Neural crest cell (in vitro differentiated cells): ENCODE data around the gene LDLRAD2. TPM values are rescaled to one million over a fixed set of nuclear protein-coding genes. Genes with fewer than 3 reads are reported as not detected.

Source experiments
- DNase-seq: peaks from one replicate; pipeline ENCODE4 v3.0.0; 2021; ENCODE audit warnings: low read depth, mixed read lengths, low spot score
- H3K27ac Mint-ChIP-seq: one replicate; pipeline ENCODE4 v1.8.0; 2021; ENCODE audit warnings: mild to moderate bottlenecking, mixed read lengths; ENCODE audit not compliant: unreplicated experiment
- H3K27me3 Mint-ChIP-seq: 2 replicates; pipeline ENCODE4 v1.8.0; 2021; ENCODE audit warnings: low read depth, mild to moderate bottlenecking, mixed read lengths
- H3K36me3 Mint-ChIP-seq: 2 replicates; pipeline ENCODE4 v1.8.0; 2021; ENCODE audit warnings: low read depth, mild to moderate bottlenecking, mixed read lengths
- H3K4me1 Mint-ChIP-seq: 2 replicates; pipeline ENCODE4 v1.8.0; 2021; ENCODE audit warnings: mixed read lengths
- H3K4me3 Mint-ChIP-seq: one replicate; pipeline ENCODE4 v1.8.0; 2021; ENCODE audit warnings: mild to moderate bottlenecking, mixed read lengths
- H3K9me3 Mint-ChIP-seq: 2 replicates; pipeline ENCODE4 v1.8.0; 2021; ENCODE audit warnings: mixed read lengths
- CTCF ChIP-seq: fragments of 200-600 bp; sonication (generic); conservative IDR thresholded peaks from 2 replicates; pipeline ENCODE4 v1.5.0; 2021; ENCODE audit warnings: antibody characterized with exemption, mild to moderate bottlenecking
- total RNA-seq: library from RNA; stranded (reverse); gene quantifications from 2 replicates; pipeline ENCODE4 v1.2.1, GENCODE V29; 2021

Gene LDLRAD2
- total RNA-seq, 1 donor from 2014 or later = 0.40 TPM

- Mint-ChIP-seq H3K27ac (no peak overlapping the region), H3K4me1 (no peaks in the 10 kb centered on the region), H3K9me3 (no peaks in the 10 kb centered on the region), H3K36me3 (no peaks in the 10 kb centered on the region), H3K4me3 (no peak overlapping the region), H3K27me3 (no peaks in the 10 kb centered on the region)
- no peak for TF ChIP-seq CTCF
- no peak for DNase-seq
Measured at GRCh38 chr1:21849909-21850576, 38.0 kb downstream of the LDLRAD2 start.

- DNase-seq = no peak
- Mint-ChIP-seq H3K4me1 (no peaks in the 10 kb centered on the region), H3K27me3 (no peaks in the 10 kb centered on the region), H3K4me3 (no peak overlapping the region), H3K9me3 (no peaks in the 10 kb centered on the region), H3K27ac (no peak overlapping the region), H3K36me3 (no peaks in the 10 kb centered on the region)
- no peak for TF ChIP-seq CTCF
Measured at GRCh38 chr1:21851430-21852250, 39.6 kb downstream of the LDLRAD2 start.

- Mint-ChIP-seq H3K36me3 (no peaks in the 10 kb centered on the region), H3K9me3 (no peaks in the 10 kb centered on the region), H3K27ac (no peak overlapping the region), H3K4me1 (peaks cover 1% of the 10 kb centered on the region), H3K4me3 (no peak overlapping the region), H3K27me3 (no peaks in the 10 kb centered on the region)
- TF ChIP-seq CTCF = no peak
- DNase-seq = no peak
Measured at GRCh38 chr1:21852282-21853130, 40.4 kb downstream of the LDLRAD2 start.

- H3K27ac Mint-ChIP-seq = peak overlapping the region; percentile 75
- peaks cover 7% of the 10 kb centered on the region for H3K4me1 Mint-ChIP-seq
- DNase-seq = no peak
- H3K9me3 Mint-ChIP-seq = no peaks in the 10 kb centered on the region
- H3K27me3 Mint-ChIP-seq = no peaks in the 10 kb centered on the region
- no peaks in the 10 kb centered on the region for H3K36me3 Mint-ChIP-seq
- H3K4me3 Mint-ChIP-seq = no peak overlapping the region
- TF ChIP-seq CTCF = no peak
Measured at GRCh38 chr1:21853131-21853427, 41.0 kb downstream of the LDLRAD2 start.

- Mint-ChIP-seq H3K27me3 (no peaks in the 10 kb centered on the region), H3K4me3 (no peak overlapping the region), H3K27ac (peak overlapping the region; percentile 89), H3K4me1 (peaks cover 11% of the 10 kb centered on the region), H3K9me3 (no peaks in the 10 kb centered on the region), H3K36me3 (no peaks in the 10 kb centered on the region)
- no peak for TF ChIP-seq CTCF
- DNase-seq = no peak
Measured at GRCh38 chr1:21854090-21854750, 42.2 kb downstream of the LDLRAD2 start.
